NCI-H1694 treated with DMSO at 0.1 percent for 48 hours (cell line): ENCODE data around the gene TFIP11.

Source experiments
- DNase-seq: peaks from one replicate; lab custom pipeline; 2025; lab: John Stamatoyannopoulos, UW

The TFIP11 gene

GRCh38 chr22:26447584-26448329 is 64.5 kb downstream of the TFIP11 start:
- DNase-seq, result peak; percentile 83

- no peak for DNase-seq
These were observed 65.3 kb downstream of the TFIP11 start for GRCh38 chr22:26446808-26447515.

GRCh38 chr22:26445577-26446275 is 66.5 kb downstream of the TFIP11 start:
- no peak for DNase-seq

- no peak for DNase-seq
These were observed 67.5 kb downstream of the TFIP11 start for GRCh38 chr22:26444777-26445176.

GRCh38 chr22:26443901-26444690 is 68.2 kb downstream of the TFIP11 start:
- DNase-seq, result no peak

GRCh38 chr22:26442086-26442756 is 70.1 kb downstream of the TFIP11 start:
- no peak for DNase-seq
